Progenitor cell of endocrine pancreas (in vitro differentiated cells): Measurements from ENCODE around the gene DOK5. TPM values are rescaled to one million over a fixed set of nuclear protein-coding genes. Genes with fewer than 3 reads are reported as not detected.

Experiments used
- DNase-seq: peaks from one replicate; pipeline ENCODE4 v3.0.0; 2021; ENCODE audit warnings: low spot score; ENCODE audit not compliant: unreplicated experiment
- H3K27ac Mint-ChIP-seq: 2 replicates; pipeline ENCODE4 v1.8.0; 2021; ENCODE audit warnings: mild to moderate bottlenecking, moderate library complexity, mixed read lengths
- H3K27me3 Mint-ChIP-seq: 2 replicates; pipeline ENCODE4 v1.8.0; 2021; ENCODE audit warnings: mixed read lengths
- H3K36me3 Mint-ChIP-seq: 2 replicates; pipeline ENCODE4 v1.8.0; 2022; ENCODE audit warnings: mixed read lengths; ENCODE audit not compliant: insufficient read depth
- H3K4me1 Mint-ChIP-seq: 2 replicates; pipeline ENCODE4 v1.8.0; 2021; ENCODE audit warnings: low read depth, mixed read lengths
- H3K4me3 Mint-ChIP-seq: 2 replicates; pipeline ENCODE4 v1.8.0; 2021; ENCODE audit warnings: low read depth, mild to moderate bottlenecking, moderate library complexity, mixed read lengths
- H3K9me3 Mint-ChIP-seq: 2 replicates; pipeline ENCODE4 v1.8.0; 2021; ENCODE audit warnings: low read depth, mixed read lengths
- total RNA-seq: library from RNA; stranded (reverse); gene quantifications from 2 replicates; pipeline ENCODE4 v1.2.1, GENCODE V29; 2021
- TF ChIP-seq, protein P1 (sequence below): fragments of 200-600 bp; sonication (generic); IDR thresholded peaks from one replicate; pipeline ENCODE4 v1.5.0; 2021; ENCODE audit warnings: antibody characterized with exemption, mild to moderate bottlenecking; ENCODE audit not compliant: unreplicated experiment

Gene DOK5
- total RNA-seq, 1 donor from 2014 or later = 0.24 TPM

DNA sequence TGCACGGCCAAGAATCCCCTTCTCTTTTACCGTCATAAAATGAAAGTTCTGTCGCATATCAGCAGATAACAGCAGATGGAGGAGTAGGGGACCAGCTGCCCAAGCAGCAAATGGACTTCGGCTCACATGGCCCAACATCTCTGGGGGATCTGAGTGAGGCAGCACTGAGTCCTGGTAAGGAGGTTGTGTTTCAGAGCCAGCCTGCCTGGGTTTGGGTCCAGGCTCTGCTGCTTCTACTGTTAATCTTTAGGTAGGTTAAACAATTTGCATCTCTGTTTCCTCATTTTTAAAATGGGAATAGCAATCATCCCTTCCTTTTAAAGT, 193.6 kb downstream of the DOK5 start:
- Mint-ChIP-seq H3K27me3 (no peaks in the 10 kb centered on the region), H3K4me3 (no peak overlapping the region), H3K27ac (no peak overlapping the region), H3K36me3 (no peaks in the 10 kb centered on the region), H3K9me3 (no peaks in the 10 kb centered on the region), H3K4me1 (peaks cover 10% of the 10 kb centered on the region)
- TF ChIP-seq, protein P1, sequence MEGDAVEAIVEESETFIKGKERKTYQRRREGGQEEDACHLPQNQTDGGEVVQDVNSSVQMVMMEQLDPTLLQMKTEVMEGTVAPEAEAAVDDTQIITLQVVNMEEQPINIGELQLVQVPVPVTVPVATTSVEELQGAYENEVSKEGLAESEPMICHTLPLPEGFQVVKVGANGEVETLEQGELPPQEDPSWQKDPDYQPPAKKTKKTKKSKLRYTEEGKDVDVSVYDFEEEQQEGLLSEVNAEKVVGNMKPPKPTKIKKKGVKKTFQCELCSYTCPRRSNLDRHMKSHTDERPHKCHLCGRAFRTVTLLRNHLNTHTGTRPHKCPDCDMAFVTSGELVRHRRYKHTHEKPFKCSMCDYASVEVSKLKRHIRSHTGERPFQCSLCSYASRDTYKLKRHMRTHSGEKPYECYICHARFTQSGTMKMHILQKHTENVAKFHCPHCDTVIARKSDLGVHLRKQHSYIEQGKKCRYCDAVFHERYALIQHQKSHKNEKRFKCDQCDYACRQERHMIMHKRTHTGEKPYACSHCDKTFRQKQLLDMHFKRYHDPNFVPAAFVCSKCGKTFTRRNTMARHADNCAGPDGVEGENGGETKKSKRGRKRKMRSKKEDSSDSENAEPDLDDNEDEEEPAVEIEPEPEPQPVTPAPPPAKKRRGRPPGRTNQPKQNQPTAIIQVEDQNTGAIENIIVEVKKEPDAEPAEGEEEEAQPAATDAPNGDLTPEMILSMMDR = no peak
- DNase-seq = no peak

DNA sequence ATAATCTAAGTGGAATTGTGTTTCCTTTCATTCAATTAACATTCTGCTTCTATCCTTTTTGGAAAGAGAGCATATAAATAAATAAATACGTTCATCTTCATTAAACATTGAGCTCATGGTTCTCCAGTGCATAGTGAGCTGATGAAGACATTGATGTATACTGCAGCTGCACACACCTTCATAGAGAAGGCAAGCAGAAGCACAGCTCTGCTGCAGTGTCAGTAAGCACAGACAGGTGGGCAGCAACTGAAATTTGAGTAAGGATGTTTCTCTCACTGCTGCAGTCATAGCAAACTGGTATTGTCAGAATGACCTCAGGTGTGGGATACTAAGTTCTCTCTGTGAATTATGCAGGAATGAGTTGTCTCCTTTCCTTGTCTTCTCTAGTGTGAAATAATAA, 202.9 kb downstream of the DOK5 start:
- Mint-ChIP-seq H3K36me3 (no peaks in the 10 kb centered on the region), H3K27me3 (peaks cover 4% of the 10 kb centered on the region), H3K27ac (no peak overlapping the region)

DNA sequence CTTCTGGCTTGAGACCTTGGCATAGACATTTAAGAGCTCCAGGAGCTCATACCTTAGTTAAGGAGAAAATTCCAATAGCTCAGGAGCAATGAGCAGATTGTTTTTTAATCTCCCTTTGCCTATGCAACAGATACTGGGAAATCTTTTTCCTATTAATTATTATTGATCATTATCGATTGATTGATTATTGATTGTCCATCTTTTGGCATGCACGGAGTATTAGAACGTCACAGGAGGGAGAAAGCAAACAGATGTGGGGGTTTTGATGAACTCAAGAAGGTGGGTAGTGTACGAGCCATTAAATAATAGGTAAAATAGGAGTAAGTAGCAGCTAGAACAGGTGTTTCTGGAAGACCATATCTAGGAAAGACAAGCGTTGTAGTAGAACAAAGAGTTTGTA, 205.0 kb downstream of the DOK5 start:
- Mint-ChIP-seq H3K36me3 (no peaks in the 10 kb centered on the region), H3K27me3 (peaks cover 17% of the 10 kb centered on the region), H3K4me3 (no peak overlapping the region), H3K9me3 (no peaks in the 10 kb centered on the region), H3K4me1 (peaks cover 12% of the 10 kb centered on the region), H3K27ac (peak overlapping the region; percentile 88)
- DNase-seq = no peak
- TF ChIP-seq, protein P1 = no peak

More for the DNA sequence above, 202.9 kb downstream of the DOK5 start:
- Mint-ChIP-seq H3K4me3 (no peak overlapping the region), H3K4me1 (peaks cover 12% of the 10 kb centered on the region), H3K9me3 (no peaks in the 10 kb centered on the region)
- TF ChIP-seq, protein P1 = no peak
- no peak for DNase-seq

DNA sequence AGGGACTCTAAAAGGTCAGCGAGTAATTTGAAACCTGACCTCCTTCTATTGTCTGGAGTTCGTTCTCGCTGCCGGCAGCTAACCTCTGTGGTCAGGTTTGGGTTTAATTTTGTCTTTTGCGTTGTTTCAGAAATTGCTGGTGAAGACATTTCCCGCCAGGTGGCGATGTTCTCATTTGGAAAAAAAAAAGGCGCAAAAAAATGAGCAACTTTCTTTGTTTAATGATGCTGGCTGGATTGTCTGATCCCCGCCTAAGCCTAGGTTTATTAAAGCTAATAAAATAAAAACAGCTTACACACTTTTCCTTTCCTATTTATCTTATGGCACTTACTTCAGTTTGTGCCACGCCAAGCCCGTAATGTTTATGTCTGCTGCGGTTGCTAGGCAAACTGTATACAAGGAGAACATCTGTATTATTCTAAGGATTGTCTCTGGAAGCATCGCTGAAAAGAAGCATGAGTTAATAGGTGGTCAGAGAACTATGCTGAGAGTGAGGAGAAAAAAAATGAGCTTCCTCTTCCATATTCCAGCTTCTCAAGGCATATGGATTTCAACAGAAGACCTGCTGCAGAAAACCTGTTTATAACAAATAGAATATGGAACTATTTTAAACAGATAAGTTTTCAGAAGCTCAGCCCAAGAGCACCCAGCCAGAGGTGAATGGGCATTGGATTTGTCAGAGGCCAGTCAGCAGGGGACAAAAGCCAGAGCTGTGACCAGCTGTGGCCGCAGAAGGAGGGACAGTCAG, 205.7 kb downstream of the DOK5 start:
- no peak for DNase-seq
- Mint-ChIP-seq H3K36me3 (no peaks in the 10 kb centered on the region), H3K27ac (peak overlapping the region; percentile 51), H3K9me3 (no peaks in the 10 kb centered on the region), H3K4me1 (peaks cover 12% of the 10 kb centered on the region), H3K27me3 (peaks cover 18% of the 10 kb centered on the region), H3K4me3 (no peak overlapping the region)
- TF ChIP-seq, protein P1 = peak; percentile 86

DNA sequence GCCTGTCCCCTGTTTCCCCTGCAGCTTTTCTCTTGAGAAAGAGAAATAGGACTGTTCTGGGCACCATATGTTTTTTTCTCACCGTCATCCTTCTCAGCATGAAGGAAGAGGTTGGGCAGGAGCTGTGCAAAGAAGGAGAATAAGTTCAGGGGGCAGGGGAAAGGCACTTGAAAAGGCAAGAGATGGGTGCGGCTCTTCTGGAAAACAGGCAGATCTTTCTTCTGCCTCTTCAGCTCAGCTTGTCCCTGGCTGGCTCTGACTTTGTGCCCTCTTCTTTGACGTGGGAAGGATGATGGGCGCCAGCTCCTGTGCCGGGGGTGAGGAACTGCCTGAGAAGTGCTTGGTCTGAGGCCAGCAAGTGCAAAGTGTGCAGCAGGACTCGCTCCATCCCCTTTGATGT, 206.5 kb downstream of the DOK5 start:
- H3K36me3 Mint-ChIP-seq = no peaks in the 10 kb centered on the region
- no peak overlapping the region for H3K27ac Mint-ChIP-seq
- H3K27me3 Mint-ChIP-seq = peaks cover 18% of the 10 kb centered on the region
- TF ChIP-seq, protein P1 = no peak
- no peaks in the 10 kb centered on the region for H3K9me3 Mint-ChIP-seq
- peaks cover 12% of the 10 kb centered on the region for H3K4me1 Mint-ChIP-seq
- H3K4me3 Mint-ChIP-seq = no peak overlapping the region
- no peak for DNase-seq
